GM12878 (cell line): ENCODE data around the gene PALLD. TPM values are rescaled to one million over a fixed set of nuclear protein-coding genes. Genes with fewer than 3 reads are reported as not detected.

Experiments used
- ATAC-seq: fragments of 200-7000 bp; cut with Tn5 transposase; 3 replicates; pipeline ENCODE4 v1.9.1; 2020; ENCODE audit warnings: mild to moderate bottlenecking, moderate library complexity
- BruUV-seq: library from RNA; stranded (reverse); fragments of 400-500 nt; replicated peaks from 2 replicates; lab custom pipeline; 2021; lab: Mats Ljungman, UMichigan
- CTCF ChIA-PET: fragments of 300-600 bp; sonication (Branson Sonifier 250); formaldehyde crosslinking; extraction: SDS; loops from one replicate; lab custom pipeline; 2021; ENCODE audit warnings: inconsistent platforms; lab: Yijun Ruan, JAX
- POLR2A ChIA-PET: fragments of 350-600 bp; formaldehyde crosslinking; extraction: SDS; loops from one replicate; lab custom pipeline; 2021; ENCODE audit warnings: inconsistent platforms; lab: Charles Lee
- RAD21 ChIA-PET: fragments of 300-600 bp; sonication (Branson Sonifier 250); formaldehyde crosslinking; loops from one replicate; lab custom pipeline; 2023; ENCODE audit warnings: antibody characterized with exemption; ENCODE audit not compliant: unreplicated experiment; lab: Charles Lee
- SMC1A ChIA-PET: fragments of 300-600 bp; sonication (Branson Sonifier 250); formaldehyde crosslinking; loops from one replicate; lab custom pipeline; 2023; ENCODE audit not compliant: unreplicated experiment, uncharacterized antibody; lab: Charles Lee
- DNase-seq: peaks from one replicate; pipeline ENCODE4 v3.0.0-alpha.2; 2011; ENCODE audit warnings: low read depth, low spot score
- FAIRE-seq: peaks from 3 replicates; lab custom pipeline; 2011; peaks lifted over from hg19 to GRCh38; lab: Jason Lieb, UNC
- H2AFZ ChIP-seq: 2 replicates; pipeline ENCODE4 v1.6.0; 2011; ENCODE audit warnings: low read depth, low read length, control low read depth; ENCODE audit not compliant: control insufficient read depth
- H3K27ac ChIP-seq: 2 replicates; pipeline ENCODE4 v1.5.1; 2011; ENCODE audit warnings: control low read depth; ENCODE audit not compliant: control insufficient read depth, insufficient read depth
- H3K27me3 ChIP-seq, 2 experiments: replicated peaks in 1 of 2; 2 replicates each; pipeline versions ENCODE4 v1.6.0 to v1.6.1; 2011; ENCODE audit warnings: low read length in 1 of 2; ENCODE audit not compliant: control insufficient read depth in 2 of 2, insufficient read depth in 2 of 2
- H3K36me3 ChIP-seq, 2 experiments: 2 replicates each; pipeline ENCODE4 v1.5.1; 2011; ENCODE audit warnings: low read length in 1 of 2; ENCODE audit not compliant: control insufficient read depth in 2 of 2, insufficient read depth in 2 of 2
- H3K4me1 ChIP-seq: 2 replicates; pipeline ENCODE4 v1.6.1; 2011; ENCODE audit warnings: mild to moderate bottlenecking, low read length, moderate library complexity, mixed read lengths; ENCODE audit not compliant: control insufficient read depth, insufficient read depth
- H3K4me2 ChIP-seq: 2 replicates; pipeline ENCODE4 v1.6.0; 2011; ENCODE audit warnings: control low read depth; ENCODE audit not compliant: control insufficient read depth, insufficient read depth
- H3K4me3 ChIP-seq: fragments of 200-600 bp; sonication (generic); 2 replicates; pipeline ENCODE4 v1.5.1; 2016
- H3K79me2 ChIP-seq: 2 replicates; pipeline ENCODE4 v1.6.0; 2011; ENCODE audit warnings: low read length; ENCODE audit not compliant: control insufficient read depth, insufficient read depth
- H3K9ac ChIP-seq: 2 replicates; pipeline ENCODE4 v1.8.0; 2011; ENCODE audit warnings: low read length, control low read depth, mixed read lengths; ENCODE audit not compliant: control insufficient read depth, insufficient read depth
- H3K9me3 ChIP-seq: replicated peaks from 3 replicates; pipeline ENCODE4 v1.5.1; 2011; ENCODE audit warnings: mild to moderate bottlenecking, low read length; ENCODE audit not compliant: control insufficient read depth, insufficient read depth
- H4K20me1 ChIP-seq: 2 replicates; pipeline ENCODE4 v1.6.0; 2011; ENCODE audit not compliant: control insufficient read depth, insufficient read depth
- ATF7 ChIP-seq: fragments of 450-650 bp; IDR thresholded peaks from 2 replicates; pipeline ENCODE4 v1.6.1; 2016; ENCODE audit warnings: low read depth, mild to moderate bottlenecking
- BCL3 ChIP-seq: IDR thresholded peaks from 2 replicates; pipeline ENCODE4 v1.6.1; 2011; ENCODE audit warnings: borderline replicate concordance, low read depth, mild to moderate bottlenecking, moderate library complexity, low read length; ENCODE audit not compliant: insufficient read depth, poor library complexity, severe bottlenecking
- BMI1 ChIP-seq: fragments of 450-650 bp; IDR thresholded peaks from 2 replicates; pipeline ENCODE4 v1.6.1; 2016; ENCODE audit warnings: mild to moderate bottlenecking, moderate library complexity, borderline replicate concordance
- EP300 ChIP-seq, 2 experiments: fragments of 150-350 bp in 1 of 2; IDR thresholded peaks; 2 replicates each; pipeline ENCODE4 v1.6.1; 2011 to 2012; ENCODE audit warnings: low read depth in 2 of 2, low read length in 2 of 2, borderline replicate concordance in 1 of 2, improper control_type of control experiment in 1 of 2, inconsistent platforms in 1 of 2; ENCODE audit not compliant: control insufficient read depth in 1 of 2
- HDGF ChIP-seq: fragments of 450-650 bp; IDR thresholded peaks from 2 replicates; pipeline ENCODE4 v1.6.1; 2016; ENCODE audit warnings: antibody characterized with exemption
- IRF3 ChIP-seq: fragments of 450-650 bp; IDR thresholded peaks from 2 replicates; pipeline ENCODE4 v1.6.1; 2014; ENCODE audit warnings: mild to moderate bottlenecking
- MEF2B ChIP-seq: fragments of 450-650 bp; IDR thresholded peaks from 2 replicates; pipeline ENCODE4 v1.6.1; 2018; ENCODE audit warnings: mild to moderate bottlenecking, moderate library complexity; ENCODE audit not compliant: partially characterized antibody, poor library complexity, severe bottlenecking
- POLR2AphosphoS5 ChIP-seq: IDR thresholded peaks from 2 replicates; pipeline ENCODE4 v1.6.1; 2011; ENCODE audit warnings: mild to moderate bottlenecking, low read length, inconsistent platforms
- POU2F2 ChIP-seq: IDR thresholded peaks from 3 replicates; pipeline ENCODE4 v1.6.1; 2011; ENCODE audit warnings: low read depth, mild to moderate bottlenecking, low read length, borderline replicate concordance
- RELB ChIP-seq: fragments of 450-650 bp; IDR thresholded peaks from 2 replicates; pipeline ENCODE4 v1.6.1; 2017; ENCODE audit warnings: low read depth, mild to moderate bottlenecking, moderate library complexity
- SIX5 ChIP-seq: IDR thresholded peaks from 2 replicates; pipeline ENCODE4 v1.6.1; 2011; ENCODE audit warnings: mild to moderate bottlenecking, low read depth, low read length, moderate library complexity; ENCODE audit not compliant: severe bottlenecking
- SMAD1 ChIP-seq: fragments of 450-650 bp; IDR thresholded peaks from 2 replicates; pipeline ENCODE4 v1.6.1; 2018; ENCODE audit warnings: mild to moderate bottlenecking, low read depth; ENCODE audit not compliant: partially characterized antibody
- SUPT20H ChIP-seq: IDR thresholded peaks from 2 replicates; pipeline ENCODE4 v1.6.1; 2011; ENCODE audit warnings: low read depth, mild to moderate bottlenecking, low read length, moderate library complexity, borderline replicate concordance; ENCODE audit not compliant: control insufficient read depth
- TCF3 ChIP-seq: IDR thresholded peaks from 2 replicates; pipeline ENCODE4 v1.6.1; 2012; ENCODE audit warnings: low read depth, mild to moderate bottlenecking, low read length, borderline replicate concordance; ENCODE audit not compliant: insufficient read depth
- ZBTB33 ChIP-seq: fragments of 450-650 bp; IDR thresholded peaks from 2 replicates; pipeline ENCODE4 v1.6.1; 2017; ENCODE audit warnings: mild to moderate bottlenecking
- WGBS: methylation state at CpG from one replicate; pipeline ENCODE4 v1.1.6; 2016; ENCODE audit warnings: low lambda C conversion rate; ENCODE audit not compliant: insufficient replicate concordance, insufficient coverage; ENCODE audit errors: missing lambda C conversion rate; 5-methylcytosine and 5-hydroxymethylcytosine counted together
- in situ Hi-C: fragments of 300-500 bp; cut with MboI; formaldehyde crosslinking; loops from 9 replicates; pipeline ENCODE4 v1.14.3; 2018; ENCODE audit warnings: mixed read lengths
- intact Hi-C: fragments of 100-400 bp; cut with micrococcal nuclease; formaldehyde crosslinking; loops from one replicate; pipeline ENCODE4 v1.14.2; 2022; ENCODE audit not compliant: unreplicated experiment
- polyA plus RNA-seq, 11 experiments: library from polyadenylated mRNA; depleted of rRNA in 4 of 11; unstranded in 6 of 11; stranded (reverse) in 5 of 11; fragments of >200 nt; fragmentation: Nextera tagmentation in 4 of 11; fragmentation: Illumina TruSeq in 1 of 11; extraction: Ambion mirVana in 4 of 11; extraction: Trizol in 1 of 11; gene quantifications; 1 replicate in 1 of 11; 2 replicates in 10 of 11; pipeline versions ENCODE4 v1.2.1 to v1.2.3, GENCODE V29; 2011 to 2016; ENCODE audit warnings: inconsistent platforms in 2 of 11, missing spikeins in 2 of 11, low read depth in 1 of 11
- total RNA-seq, 4 experiments: library from RNA; depleted of rRNA in 3 of 4; stranded (reverse); fragments of >200 nt in 3 of 4; fragmentation: Illumina TruSeq in 1 of 4; extraction: Trizol in 1 of 4; gene quantifications; 2 replicates each; pipeline versions ENCODE4 v1.2.1 to v1.2.3, GENCODE V29; 2013 to 2021

PALLD gene
- total and polyA plus RNA-seq, 10 of the 15 experiments (the other 5 are each of a cell fraction or from before 2014, with no cell fraction given): 1.0 to 7.7 (median 1.7) TPM

- Histone ChIP-seq H3K4me1 (no peaks in the 10 kb centered on the region), H3K27ac (no peak overlapping the region), H4K20me1 (no peaks in the 10 kb centered on the region), H3K27me3 (peaks cover 0 to 1% of the 10 kb centered on the region in 2 experiments; a peak in 1 of 4 replicates), H3K9ac (no peak overlapping the region), H3K9me3 (no peaks in the 10 kb centered on the region), H3K4me2 (no peak overlapping the region), H3K79me2 (no peaks in the 10 kb centered on the region), H3K4me3 (no peak overlapping the region), H3K36me3 (no peaks in the 10 kb centered on the region), H2AFZ (no peak overlapping the region)
- POLR2A ChIA-PET: no interaction called here
- RAD21 ChIA-PET: interaction anchor here (1.3 kb wide), 3 partner anchors 17 to 39 kb away, joined by 3 to 4 read pairs (median 3); no protein-coding TSS in a partner anchor
- in situ Hi-C loops: no loop called here
- CTCF ChIA-PET: interaction anchor here (0.7 to 2.7 kb wide), 2 partner anchors 17 to 222 kb away, joined by 3 to 9 read pairs; no protein-coding TSS in a partner anchor
- BruUV-seq: no TSS peak
- FAIRE-seq (no peak), DNase-seq (no peak), ATAC-seq (no peak)
- intact Hi-C loops: no loop called here
- WGBS: 42% methylated on average over 8 of the region's 8 CpGs
- SMC1A ChIA-PET: interaction anchor here (0.7 to 1.9 kb wide), 2 partner anchors 12 to 205 kb away, joined by 3 to 9 read pairs; no protein-coding TSS in a partner anchor
- TF ChIP-seq IRF3 (no peak), BCL3 (no peak), SUPT20H (no peak), TCF3 (no peak), RELB (no peak), POLR2AphosphoS5 (no peak), ZBTB33 (no peak), BMI1 (no peak), SIX5 (no peak), ATF7 (no peak), POU2F2 (no peak), EP300 (IDR thresholded peaks at IDR 0.05; ENCODE audit: borderline replicate concordance in 1 of 2, control insufficient read depth in 1 of 2, low read depth in 2 of 2, low read length in 2 of 2) (no peak), MEF2B (no peak), SMAD1 (no peak), HDGF (no peak)
Observed at GRCh38 chr4:168693750-168694490, 197.1 kb downstream of the PALLD start.
